ENCODE data around the gene WWOX. TPM values are rescaled to one million over a fixed set of nuclear protein-coding genes. Genes with fewer than 3 reads are reported as not detected.

Gene WWOX
- total and polyA plus RNA-seq, 2 of the 4 experiments (the other 2 are of a cell fraction): 2.7 to 5.4 TPM

DNA sequence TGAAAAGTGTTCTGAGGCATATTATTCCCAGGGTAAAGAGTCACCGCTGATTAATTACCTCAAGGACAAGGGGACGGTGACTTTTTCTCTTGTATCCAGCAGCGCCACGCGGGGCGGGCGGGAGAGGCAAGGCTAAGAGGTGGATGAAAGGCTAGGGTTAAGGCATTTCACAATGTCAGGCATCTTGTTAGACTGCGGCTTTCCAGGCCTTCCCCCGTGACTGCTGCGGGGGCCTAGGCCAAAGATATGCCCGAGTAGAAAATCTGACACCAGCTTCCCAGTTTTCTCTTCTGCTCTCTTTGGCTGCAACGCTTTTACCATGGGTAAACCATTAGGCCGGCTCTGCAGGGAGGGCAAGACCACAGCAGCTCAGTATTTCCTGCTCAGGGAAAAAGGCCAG is 802.9 kb downstream of the WWOX start:
- Histone ChIP-seq H2AK9ac (replicated peaks; ENCODE audit: low read depth, low read length, poor library complexity) (no peak overlapping the region), H3K9me1 (ENCODE audit: insufficient read depth, low read length) (no peaks in the 10 kb centered on the region), H2BK15ac (ENCODE audit: low read depth, low read length) (no peak overlapping the region), H3K27ac (ENCODE audit: insufficient read depth, low read length) (no peak overlapping the region), H2AK5ac (ENCODE audit: low read depth, low read length) (no peak overlapping the region), H3K4me3 (ENCODE audit: insufficient read depth, low read depth, low read length) (no peak overlapping the region), H2BK120ac (ENCODE audit: low read depth, low read length) (no peak overlapping the region), H3K56ac (ENCODE audit: extremely low read depth, insufficient read depth, low read length) (no peak overlapping the region), H4K8ac (ENCODE audit: low read depth in 2 of 2, low read length in 2 of 2) (no peak overlapping the region), H4K91ac (ENCODE audit: insufficient read depth, low read depth, low read length) (no peak overlapping the region), H2BK20ac (ENCODE audit: low read depth, low read length) (no peak overlapping the region), H3K9ac (ENCODE audit: low read depth, low read length) (no peak overlapping the region), H3K4ac (ENCODE audit: low read depth, low read length) (no peak overlapping the region), H3K27me3 (ENCODE audit: control insufficient read depth, insufficient read depth, low read length) (no peaks in the 10 kb centered on the region), H3K36me3 (ENCODE audit: control insufficient read depth, insufficient read depth, low read length) (no peaks in the 10 kb centered on the region), H4K5ac (ENCODE audit: low read depth, low read length) (no peak overlapping the region), H3K23ac (ENCODE audit: low read depth, low read length) (no peak overlapping the region), H3K9me3 (ENCODE audit: control insufficient read depth, insufficient read depth, low read length) (peaks cover 24% of the 10 kb centered on the region), H3K4me1 (ENCODE audit: control insufficient read depth, insufficient read depth, low read length) (no peaks in the 10 kb centered on the region), H3K4me2 (ENCODE audit: low read depth, low read length) (no peak overlapping the region), H3K79me1 (ENCODE audit: low read depth in 1 of 2, low read length in 2 of 2) (no peaks in the 10 kb centered on the region), H3K14ac (replicated peaks; ENCODE audit: low read depth, low read length) (no peak overlapping the region), H4K20me1 (ENCODE audit: insufficient read depth, low read length) (no peaks in the 10 kb centered on the region), H2AFZ (replicated peaks; ENCODE audit: low read length, poor library complexity) (no peak overlapping the region), H3K18ac (ENCODE audit: low read depth, low read length) (no peak overlapping the region), H2BK5ac (ENCODE audit: low read depth, low read length, poor library complexity, severe bottlenecking) (no peak overlapping the region)
- intact Hi-C loops (cut with micrococcal nuclease): no loop called here
- no peak for TF ChIP-seq CHD1 (IDR thresholded peaks at IDR 0.05; ENCODE audit: low read depth, low read length)
- TF ChIP-seq CEBPB (IDR thresholded peaks at IDR 0.05; ENCODE audit: low read depth, low read length): no peak
- TF ChIP-seq RAD21 (IDR thresholded peaks at IDR 0.05; ENCODE audit: low read length): no peak
- no peak for TF ChIP-seq SMC3 (IDR thresholded peaks at IDR 0.05; ENCODE audit: low read depth, low read length)
- TF ChIP-seq, protein P1, sequence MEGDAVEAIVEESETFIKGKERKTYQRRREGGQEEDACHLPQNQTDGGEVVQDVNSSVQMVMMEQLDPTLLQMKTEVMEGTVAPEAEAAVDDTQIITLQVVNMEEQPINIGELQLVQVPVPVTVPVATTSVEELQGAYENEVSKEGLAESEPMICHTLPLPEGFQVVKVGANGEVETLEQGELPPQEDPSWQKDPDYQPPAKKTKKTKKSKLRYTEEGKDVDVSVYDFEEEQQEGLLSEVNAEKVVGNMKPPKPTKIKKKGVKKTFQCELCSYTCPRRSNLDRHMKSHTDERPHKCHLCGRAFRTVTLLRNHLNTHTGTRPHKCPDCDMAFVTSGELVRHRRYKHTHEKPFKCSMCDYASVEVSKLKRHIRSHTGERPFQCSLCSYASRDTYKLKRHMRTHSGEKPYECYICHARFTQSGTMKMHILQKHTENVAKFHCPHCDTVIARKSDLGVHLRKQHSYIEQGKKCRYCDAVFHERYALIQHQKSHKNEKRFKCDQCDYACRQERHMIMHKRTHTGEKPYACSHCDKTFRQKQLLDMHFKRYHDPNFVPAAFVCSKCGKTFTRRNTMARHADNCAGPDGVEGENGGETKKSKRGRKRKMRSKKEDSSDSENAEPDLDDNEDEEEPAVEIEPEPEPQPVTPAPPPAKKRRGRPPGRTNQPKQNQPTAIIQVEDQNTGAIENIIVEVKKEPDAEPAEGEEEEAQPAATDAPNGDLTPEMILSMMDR (conservative IDR thresholded peaks at IDR 0.05; ENCODE audit: low read depth, low read length): no peak
- no peak for TF ChIP-seq BHLHE40 (IDR thresholded peaks at IDR 0.05; ENCODE audit: low read depth, low read length)
- DNase-seq (no peak), ATAC-seq (ENCODE audit: low read depth) (no peak)
- no TSS peak for BruUV-seq (replicated peaks)
- 67% methylated on average over 5 of the region's 13 CpGs; no CpG with 5 or more reads in 1 of the 2 experiments for WGBS, 2 experiments (ENCODE audit: extremely low coverage in 2 of 2, insufficient read length in 1 of 2)
- in situ Hi-C loops (cut with MboI; ENCODE audit: low sequenced_read_pairs): no loop called here
- dilution Hi-C loops (cut with HindIII; ENCODE audit: low sequenced_read_pairs, unreplicated experiment): no loop called here
- CTCF ChIA-PET: no interaction called here
- POLR2A ChIA-PET (ENCODE audit: unreplicated experiment): no interaction called here
